GM12878 (cell line): ENCODE results near the gene PRCC. TPM values are rescaled to one million over a fixed set of nuclear protein-coding genes. Genes with fewer than 3 reads are reported as not detected.

Experiments used
- ATAC-seq: fragments of 200-7000 bp; cut with Tn5 transposase; 3 replicates; pipeline ENCODE4 v1.9.1; 2020; ENCODE audit warnings: mild to moderate bottlenecking, moderate library complexity
- BruUV-seq: library from RNA; stranded (reverse); fragments of 400-500 nt; replicated peaks from 2 replicates; lab custom pipeline; 2021; lab: Mats Ljungman, UMichigan
- CTCF ChIA-PET: fragments of 300-600 bp; sonication (Branson Sonifier 250); formaldehyde crosslinking; extraction: SDS; loops from one replicate; lab custom pipeline; 2021; ENCODE audit warnings: inconsistent platforms; lab: Yijun Ruan, JAX
- POLR2A ChIA-PET: fragments of 350-600 bp; formaldehyde crosslinking; extraction: SDS; loops from one replicate; lab custom pipeline; 2021; ENCODE audit warnings: inconsistent platforms; lab: Charles Lee
- RAD21 ChIA-PET: fragments of 300-600 bp; sonication (Branson Sonifier 250); formaldehyde crosslinking; loops from one replicate; lab custom pipeline; 2023; ENCODE audit warnings: antibody characterized with exemption; ENCODE audit not compliant: unreplicated experiment; lab: Charles Lee
- SMC1A ChIA-PET: fragments of 300-600 bp; sonication (Branson Sonifier 250); formaldehyde crosslinking; loops from one replicate; lab custom pipeline; 2023; ENCODE audit not compliant: unreplicated experiment, uncharacterized antibody; lab: Charles Lee
- DNase-seq: peaks from one replicate; pipeline ENCODE4 v3.0.0-alpha.2; 2011; ENCODE audit warnings: low read depth, low spot score
- FAIRE-seq: peaks from 3 replicates; lab custom pipeline; 2011; peaks lifted over from hg19 to GRCh38; lab: Jason Lieb, UNC
- H2AFZ ChIP-seq: 2 replicates; pipeline ENCODE4 v1.6.0; 2011; ENCODE audit warnings: low read depth, low read length, control low read depth; ENCODE audit not compliant: control insufficient read depth
- H3K27ac ChIP-seq: 2 replicates; pipeline ENCODE4 v1.5.1; 2011; ENCODE audit warnings: control low read depth; ENCODE audit not compliant: control insufficient read depth, insufficient read depth
- H3K27me3 ChIP-seq, 2 experiments: replicated peaks in 1 of 2; 2 replicates each; pipeline versions ENCODE4 v1.6.0 to v1.6.1; 2011; ENCODE audit warnings: low read length in 1 of 2; ENCODE audit not compliant: control insufficient read depth in 2 of 2, insufficient read depth in 2 of 2
- H3K36me3 ChIP-seq, 2 experiments: 2 replicates each; pipeline ENCODE4 v1.5.1; 2011; ENCODE audit warnings: low read length in 1 of 2; ENCODE audit not compliant: control insufficient read depth in 2 of 2, insufficient read depth in 2 of 2
- H3K4me1 ChIP-seq: 2 replicates; pipeline ENCODE4 v1.6.1; 2011; ENCODE audit warnings: mild to moderate bottlenecking, low read length, moderate library complexity, mixed read lengths; ENCODE audit not compliant: control insufficient read depth, insufficient read depth
- H3K4me2 ChIP-seq: 2 replicates; pipeline ENCODE4 v1.6.0; 2011; ENCODE audit warnings: control low read depth; ENCODE audit not compliant: control insufficient read depth, insufficient read depth
- H3K4me3 ChIP-seq: fragments of 200-600 bp; sonication (generic); 2 replicates; pipeline ENCODE4 v1.5.1; 2016
- H3K79me2 ChIP-seq: 2 replicates; pipeline ENCODE4 v1.6.0; 2011; ENCODE audit warnings: low read length; ENCODE audit not compliant: control insufficient read depth, insufficient read depth
- H3K9ac ChIP-seq: 2 replicates; pipeline ENCODE4 v1.8.0; 2011; ENCODE audit warnings: low read length, control low read depth, mixed read lengths; ENCODE audit not compliant: control insufficient read depth, insufficient read depth
- H3K9me3 ChIP-seq: replicated peaks from 3 replicates; pipeline ENCODE4 v1.5.1; 2011; ENCODE audit warnings: mild to moderate bottlenecking, low read length; ENCODE audit not compliant: control insufficient read depth, insufficient read depth
- H4K20me1 ChIP-seq: 2 replicates; pipeline ENCODE4 v1.6.0; 2011; ENCODE audit not compliant: control insufficient read depth, insufficient read depth
- EZH2 ChIP-seq: IDR thresholded peaks from 2 replicates; pipeline ENCODE4 v1.6.1; 2012; ENCODE audit warnings: low read depth, mild to moderate bottlenecking, control low read depth, inconsistent platforms, low read length, borderline replicate concordance; ENCODE audit not compliant: control insufficient read depth
- HDGF ChIP-seq: fragments of 450-650 bp; IDR thresholded peaks from 2 replicates; pipeline ENCODE4 v1.6.1; 2016; ENCODE audit warnings: antibody characterized with exemption
- IRF4 ChIP-seq: IDR thresholded peaks from 2 replicates; pipeline ENCODE4 v1.6.1; 2011; ENCODE audit warnings: low read depth, low read length
- MTA3 ChIP-seq: IDR thresholded peaks from 2 replicates; pipeline ENCODE4 v1.6.1; 2012; ENCODE audit warnings: low read length, inconsistent platforms, borderline replicate concordance
- MYB ChIP-seq: fragments of 150-350 bp; IDR thresholded peaks from 2 replicates; pipeline ENCODE4 v1.6.1; 2014; ENCODE audit warnings: mild to moderate bottlenecking, low read depth, low read length, borderline replicate concordance
- POLR2A ChIP-seq: IDR thresholded peaks from 2 replicates; pipeline ENCODE4 v1.6.1; 2011; ENCODE audit warnings: low read depth, mild to moderate bottlenecking, low read length
- STAT1 ChIP-seq: fragments of 450-650 bp; conservative IDR thresholded peaks from 2 replicates; pipeline ENCODE4 v1.6.1; 2014; ENCODE audit warnings: antibody characterized with exemption, mild to moderate bottlenecking
- TCF3 ChIP-seq: IDR thresholded peaks from 2 replicates; pipeline ENCODE4 v1.6.1; 2012; ENCODE audit warnings: low read depth, mild to moderate bottlenecking, low read length, borderline replicate concordance; ENCODE audit not compliant: insufficient read depth
- TCF7 ChIP-seq: IDR thresholded peaks from 2 replicates; pipeline ENCODE4 v1.6.1; 2014; ENCODE audit warnings: antibody characterized with exemption, borderline replicate concordance
- ZBTB11 ChIP-seq: fragments of 450-650 bp; formaldehyde crosslinking; IDR thresholded peaks from 2 replicates; pipeline ENCODE4 v1.5.0; 2022; ENCODE audit warnings: mild to moderate bottlenecking, missing genetic modification characterization
- ZNF207 ChIP-seq: fragments of 450-650 bp; IDR thresholded peaks from 2 replicates; pipeline ENCODE4 v1.6.1; 2014; ENCODE audit warnings: antibody characterized with exemption, mild to moderate bottlenecking, borderline replicate concordance
- WGBS: methylation state at CpG from one replicate; pipeline ENCODE4 v1.1.6; 2016; ENCODE audit warnings: low lambda C conversion rate; ENCODE audit not compliant: insufficient replicate concordance, insufficient coverage; ENCODE audit errors: missing lambda C conversion rate; 5-methylcytosine and 5-hydroxymethylcytosine counted together
- in situ Hi-C: fragments of 300-500 bp; cut with MboI; formaldehyde crosslinking; loops from 9 replicates; pipeline ENCODE4 v1.14.3; 2018; ENCODE audit warnings: mixed read lengths
- intact Hi-C: fragments of 100-400 bp; cut with micrococcal nuclease; formaldehyde crosslinking; loops from one replicate; pipeline ENCODE4 v1.14.2; 2022; ENCODE audit not compliant: unreplicated experiment
- polyA plus RNA-seq, 11 experiments: library from polyadenylated mRNA; depleted of rRNA in 4 of 11; unstranded in 6 of 11; stranded (reverse) in 5 of 11; fragments of >200 nt; fragmentation: Nextera tagmentation in 4 of 11; fragmentation: Illumina TruSeq in 1 of 11; extraction: Ambion mirVana in 4 of 11; extraction: Trizol in 1 of 11; gene quantifications; 1 replicate in 1 of 11; 2 replicates in 10 of 11; pipeline versions ENCODE4 v1.2.1 to v1.2.3, GENCODE V29; 2011 to 2016; ENCODE audit warnings: inconsistent platforms in 2 of 11, missing spikeins in 2 of 11, low read depth in 1 of 11
- total RNA-seq, 4 experiments: library from RNA; depleted of rRNA in 3 of 4; stranded (reverse); fragments of >200 nt in 3 of 4; fragmentation: Illumina TruSeq in 1 of 4; extraction: Trizol in 1 of 4; gene quantifications; 2 replicates each; pipeline versions ENCODE4 v1.2.1 to v1.2.3, GENCODE V29; 2013 to 2021

Gene PRCC
- total and polyA plus RNA-seq, 10 of the 15 experiments (the other 5 are each of a cell fraction or from before 2014, with no cell fraction given) = 23.8 to 132 (median 63.1) TPM

DNA sequence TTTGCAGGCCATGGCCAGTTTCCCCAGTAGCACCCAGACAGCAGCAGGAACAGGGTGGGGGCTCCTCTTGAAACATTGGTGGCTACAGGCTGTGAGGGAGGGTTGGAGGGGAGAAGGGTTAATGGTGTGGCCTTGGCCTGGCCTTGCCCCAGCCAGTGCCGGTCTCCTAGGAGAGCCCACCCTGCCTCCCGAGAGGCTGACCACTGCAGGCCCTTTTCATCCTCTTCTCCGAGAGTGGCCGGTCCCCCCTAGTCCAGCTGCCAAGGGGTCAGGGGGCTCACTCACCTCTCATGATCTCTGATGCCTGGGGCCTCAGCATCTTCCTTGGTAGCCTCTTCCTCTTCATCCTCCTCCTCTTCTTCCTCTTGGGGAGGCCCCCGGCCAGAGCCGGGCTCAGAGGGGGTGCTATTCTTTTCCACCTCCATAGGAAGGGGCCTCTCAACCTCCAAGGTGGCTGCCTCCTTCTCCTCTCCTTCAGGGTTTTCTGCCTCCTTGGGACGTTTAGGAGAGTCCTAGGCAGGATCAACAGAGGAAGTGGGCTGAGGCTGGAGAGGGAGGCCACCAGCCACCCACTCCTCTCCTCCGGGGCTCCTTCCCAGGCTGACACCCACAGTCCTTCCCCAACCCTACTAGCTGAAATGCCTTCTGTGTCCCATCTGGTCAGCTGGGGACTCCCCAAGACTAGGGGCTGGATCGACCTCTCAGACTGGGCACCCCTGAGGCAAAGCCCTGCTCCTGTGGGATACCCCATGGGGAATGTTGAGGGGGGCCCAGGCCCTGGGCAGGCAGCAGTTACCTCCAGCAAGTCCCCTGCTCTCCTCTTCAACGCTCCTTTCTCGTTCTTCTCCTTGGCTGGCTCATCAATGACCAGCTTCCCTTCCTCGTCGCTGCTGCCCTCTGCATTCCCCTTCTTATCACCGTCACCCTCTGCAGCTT, 23.7 kb upstream of the PRCC start:
- intact Hi-C loops = loop anchor here (10.0 kb wide), 1 partner anchor 239 kb away; the partner anchor contains the start of gene MEF2D

GRCh38 chr1:156744344-156744743, 23.0 kb upstream of the PRCC start:
- FAIRE-seq = no peak
- 67% methylated on average over 4 of the region's 12 CpGs for WGBS
- RAD21 ChIA-PET = no interaction called here
- Histone ChIP-seq H3K79me2 (peaks cover 60% of the 10 kb centered on the region), H3K36me3 (peaks cover 22 to 23% of the 10 kb centered on the region in 2 experiments), H3K9ac (no peak overlapping the region), H4K20me1 (no peaks in the 10 kb centered on the region), H3K4me1 (peaks cover 20% of the 10 kb centered on the region), H2AFZ (no peak overlapping the region), H3K4me2 (no peak overlapping the region), H3K27ac (no peak overlapping the region), H3K27me3 (no peaks in the 10 kb centered on the region), H3K9me3 (no peaks in the 10 kb centered on the region), H3K4me3 (no peak overlapping the region)
- no peak for ATAC-seq
- DNase-seq = no peak
- SMC1A ChIA-PET = no interaction called here
- intact Hi-C loops (loop anchor here (10.0 kb wide), 1 partner anchor 240 kb away; the partner anchor contains the start of gene MEF2D), in situ Hi-C loops (no loop called here)
- CTCF ChIA-PET = interaction anchor here (0.8 kb wide), 1 partner anchor 18 kb away, joined by 4 read pairs; no protein-coding TSS in a partner anchor
- POLR2A ChIA-PET = no interaction called here
- no TSS peak for BruUV-seq
- no peak for TF ChIP-seq ZNF207
- no peak for TF ChIP-seq MYB
- TF ChIP-seq TCF3 = no peak
- no peak for TF ChIP-seq HDGF
- no peak for TF ChIP-seq TCF7
- TF ChIP-seq ZBTB11 = no peak
- no peak for TF ChIP-seq STAT1
- no peak for TF ChIP-seq IRF4

More for the DNA sequence above, 23.7 kb upstream of the PRCC start:
- Histone ChIP-seq H3K79me2 (peaks cover 56% of the 10 kb centered on the region), H3K27ac (no peak overlapping the region), H3K9ac (no peak overlapping the region), H4K20me1 (no peaks in the 10 kb centered on the region), H3K4me3 (no peak overlapping the region), H3K36me3 (peaks cover 23% of the 10 kb centered on the region in 2 experiments), H3K9me3 (no peaks in the 10 kb centered on the region), H3K27me3 (no peaks in the 10 kb centered on the region), H3K4me2 (no peak overlapping the region), H2AFZ (no peak overlapping the region), H3K4me1 (peaks cover 19% of the 10 kb centered on the region)
- ChIA-PET POLR2A (interaction anchor here (5.4 kb wide), 1 partner anchor 15 kb away, joined by 75 read pairs; the partner anchor contains the start of genes ISG20L2 and METTL25B), RAD21 (no interaction called here), CTCF (interaction anchor here (0.8 to 3.7 kb wide), 2 partner anchors 17 to 18 kb away, joined by 4 to 56 read pairs; partner anchors contain the start of genes ISG20L2 and METTL25B), SMC1A (interaction anchor here (3.3 to 5.0 kb wide), 2 partner anchors 16 to 24 kb away, joined by 36 to 57 read pairs; partner anchors contain the start of genes ISG20L2, METTL25B and PRCC)
- in situ Hi-C loops = no loop called here
- TF ChIP-seq POLR2A (peak; percentile 33), EZH2 (no peak), MTA3 (no peak)
- ATAC-seq = no peak
- WGBS = 87% methylated on average over 14 of the region's 14 CpGs
- no peak for FAIRE-seq
- BruUV-seq = TSS peak; percentile 39
- no peak for DNase-seq
